Omental fat pad (tissue), 4 donors: ENCODE measurements around the gene TRIM41. TPM values are rescaled to one million over a fixed set of nuclear protein-coding genes. Genes with fewer than 3 reads are reported as not detected.

Experiments used
- ATAC-seq: fragments of 150-250 bp; one replicate; pipeline ENCODE4 v1.9.1; 2016; ENCODE audit warnings: mild to moderate bottlenecking, moderate library complexity; ENCODE audit not compliant: low FRiP score
- DNase-seq: peaks from one replicate; pipeline ENCODE4 v3.0.0-alpha.2; 2019; ENCODE audit warnings: low spot score
- CTCF ChIP-seq, 3 donors: fragments of 450-650 bp; IDR thresholded peaks; one replicate each; pipeline ENCODE4 v1.5.1; 2016 to 2017; ENCODE audit warnings: antibody characterized with exemption in 3 of 3, mild to moderate bottlenecking in 3 of 3, moderate library complexity in 2 of 3
- total RNA-seq, 4 donors: library from RNA; depleted of rRNA; stranded (reverse); fragments of >200 nt; gene quantifications; one replicate each; pipeline ENCODE4 v1.1.0, GENCODE V29; 2016

TRIM41 gene
- total RNA-seq, 4 donors from 2014 or later: 9.8 to 16.4 (median 12.6) TPM

GRCh38 chr5:181200816-181201215 lies 22.3 kb upstream of the TRIM41 start:
- ATAC-seq (no peak), DNase-seq (no peak)
- TF ChIP-seq CTCF (IDR thresholded peaks at IDR 0.05): no peak

DNA sequence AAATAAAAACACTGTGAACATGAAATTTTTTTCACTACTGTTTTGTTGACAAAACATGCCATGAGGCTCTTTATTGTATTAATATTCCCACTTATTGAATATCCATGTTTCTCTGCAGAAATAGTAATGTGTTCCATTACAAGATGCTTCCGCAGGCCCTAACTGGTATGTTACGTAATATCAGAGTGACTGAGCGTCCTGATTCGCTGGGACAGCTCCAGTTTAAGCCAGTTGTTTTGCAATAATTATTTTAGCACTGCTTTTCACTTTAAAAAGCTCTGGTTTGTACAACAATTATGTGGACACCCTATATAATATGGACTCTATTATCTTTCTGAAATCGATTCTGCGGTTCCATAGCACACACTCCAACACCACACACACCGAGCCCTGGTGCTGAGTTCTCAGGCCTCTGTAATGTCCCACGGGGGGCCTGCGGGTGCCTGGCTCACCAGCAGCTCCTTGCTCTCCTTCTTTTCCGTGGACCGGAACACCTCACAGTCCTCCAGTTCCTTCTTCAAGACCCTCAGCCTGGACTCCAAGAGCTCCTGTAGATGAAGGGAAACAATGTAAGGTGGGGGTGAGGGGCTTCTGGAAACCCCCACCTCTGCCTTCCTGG lies 19.9 kb upstream of the TRIM41 start:
- DNase-seq: no peak
- TF ChIP-seq CTCF (IDR thresholded peaks at IDR 0.05): no peak
- ATAC-seq: no peak

- DNase-seq (no peak), ATAC-seq (no peak)
- no peak for TF ChIP-seq CTCF (IDR thresholded peaks at IDR 0.05)
Measured at GRCh38 chr5:181203777-181204112, 19.3 kb upstream of the TRIM41 start.

GRCh38 chr5:181204113-181204825 lies 18.8 kb upstream of the TRIM41 start:
- no peak for TF ChIP-seq CTCF (IDR thresholded peaks at IDR 0.05)
- DNase-seq (no peak), ATAC-seq (peak; percentile 37)

DNA sequence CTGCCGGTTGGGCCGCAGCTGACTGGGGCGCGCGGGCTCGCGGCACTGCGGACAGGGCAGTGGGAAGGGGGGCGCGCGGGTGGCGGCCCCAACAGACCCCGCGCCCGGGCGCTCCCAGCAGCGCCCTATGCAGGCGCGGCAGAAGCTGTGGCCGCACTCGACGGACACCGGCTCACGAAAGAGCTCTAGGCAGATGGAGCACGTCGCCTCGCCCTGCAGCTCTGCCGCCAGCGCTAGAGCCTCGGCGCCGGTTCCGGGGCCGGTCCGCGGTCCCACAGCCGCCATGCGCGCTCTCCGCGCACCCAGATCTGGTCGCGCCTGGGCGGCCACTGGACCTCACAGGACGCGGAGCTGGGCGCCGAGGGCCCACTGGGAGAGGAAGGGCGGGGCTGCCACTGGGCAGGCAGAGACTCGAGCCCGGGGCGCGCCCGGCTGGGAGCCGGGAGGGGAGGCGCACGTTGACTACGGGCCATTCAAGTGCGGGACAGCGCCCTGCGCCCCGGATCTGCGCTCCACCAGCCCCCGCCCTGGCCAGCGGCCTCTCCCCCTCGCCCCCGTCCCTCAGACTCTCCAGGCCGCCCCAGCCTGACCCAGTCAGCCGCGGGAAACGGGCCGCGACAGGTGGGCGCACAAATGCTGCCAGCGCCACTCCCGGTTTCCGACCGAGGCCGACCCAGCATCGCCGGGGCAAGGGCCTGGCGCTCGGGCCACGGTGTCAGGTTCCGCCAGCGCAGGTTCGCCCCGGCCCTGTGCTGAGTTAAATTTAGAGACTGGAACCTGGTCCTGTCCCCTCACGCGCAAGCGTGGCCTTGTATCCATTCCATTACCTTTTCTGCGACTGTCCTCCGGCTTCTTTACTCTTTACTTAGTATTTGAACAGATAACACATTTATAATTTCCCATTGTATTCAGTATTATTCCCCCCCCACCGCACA lies 18.0 kb upstream of the TRIM41 start, which contains the start of gene TRIM7:
Gene TRIM7, minus strand, starts transcription at position 371 of the 935 bp plus-strand sequence. Its CDS starts 86 bp downstream, at position 285.
- no peak for TF ChIP-seq CTCF (IDR thresholded peaks at IDR 0.05)
- DNase-seq (no peak), ATAC-seq (peak; percentile 1)

- no peak for TF ChIP-seq CTCF (IDR thresholded peaks at IDR 0.05)
- peak; percentile 26 for ATAC-seq
- DNase-seq: no peak
Measured at GRCh38 chr5:181205761-181206649, 17.1 kb upstream of the TRIM41 start.
